ENCODE measurements around the gene WFDC10B. TPM values are rescaled to one million over a fixed set of nuclear protein-coding genes. Genes with fewer than 3 reads are reported as not detected.
"Not testable (repeated sequence)": the region's sequence is repeated elsewhere in the genome, so short reads cannot be mapped to it uniquely, and the experiment has no call there.

The WFDC10B gene
- total RNA-seq, 1 donor from 2014 or later: not detected

DNA sequence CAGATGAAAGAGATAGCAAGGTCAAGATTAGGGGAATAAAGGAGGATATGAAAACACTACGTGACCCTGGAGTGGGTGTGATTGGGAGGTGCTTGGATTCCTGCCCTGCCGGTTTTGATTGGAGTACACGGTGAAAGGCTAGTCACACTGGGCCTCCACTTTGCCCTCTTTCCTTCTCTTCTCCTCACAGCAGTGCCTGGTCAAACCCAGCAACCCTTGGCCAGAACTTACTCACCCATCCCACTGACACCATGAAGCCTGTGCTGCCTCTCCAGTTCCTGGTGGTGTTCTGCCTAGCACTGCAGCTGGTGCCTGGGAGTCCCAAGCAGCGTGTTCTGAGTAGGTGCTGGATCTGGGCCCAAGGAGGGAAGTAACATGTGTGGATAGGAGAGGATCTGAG, 2.9 kb downstream of the WFDC10B start, which contains the start of gene WFDC13:
WFDC13 (plus strand) TSS at position 166 of the 400 bp plus-strand sequence; CDS start at position 252, 86 bp downstream.
- intact Hi-C loops (cut with micrococcal nuclease): no loop called here
- H3K4me1 ChIP-seq: no peaks in the 10 kb centered on the region
- H3K27me3 ChIP-seq (ENCODE audit: low read depth): peaks cover 16% of the 10 kb centered on the region
- TF ChIP-seq, protein P1, sequence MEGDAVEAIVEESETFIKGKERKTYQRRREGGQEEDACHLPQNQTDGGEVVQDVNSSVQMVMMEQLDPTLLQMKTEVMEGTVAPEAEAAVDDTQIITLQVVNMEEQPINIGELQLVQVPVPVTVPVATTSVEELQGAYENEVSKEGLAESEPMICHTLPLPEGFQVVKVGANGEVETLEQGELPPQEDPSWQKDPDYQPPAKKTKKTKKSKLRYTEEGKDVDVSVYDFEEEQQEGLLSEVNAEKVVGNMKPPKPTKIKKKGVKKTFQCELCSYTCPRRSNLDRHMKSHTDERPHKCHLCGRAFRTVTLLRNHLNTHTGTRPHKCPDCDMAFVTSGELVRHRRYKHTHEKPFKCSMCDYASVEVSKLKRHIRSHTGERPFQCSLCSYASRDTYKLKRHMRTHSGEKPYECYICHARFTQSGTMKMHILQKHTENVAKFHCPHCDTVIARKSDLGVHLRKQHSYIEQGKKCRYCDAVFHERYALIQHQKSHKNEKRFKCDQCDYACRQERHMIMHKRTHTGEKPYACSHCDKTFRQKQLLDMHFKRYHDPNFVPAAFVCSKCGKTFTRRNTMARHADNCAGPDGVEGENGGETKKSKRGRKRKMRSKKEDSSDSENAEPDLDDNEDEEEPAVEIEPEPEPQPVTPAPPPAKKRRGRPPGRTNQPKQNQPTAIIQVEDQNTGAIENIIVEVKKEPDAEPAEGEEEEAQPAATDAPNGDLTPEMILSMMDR (IDR thresholded peaks at IDR 0.05; ENCODE audit: borderline replicate concordance): no peak
- no peaks in the 10 kb centered on the region for H3K9me3 ChIP-seq (replicated peaks)
- H3K4me3 ChIP-seq: no peak within 1 kb of the TSS
- no peak for DNase-seq
- H3K36me3 ChIP-seq: no peaks in the 10 kb centered on the region
- no peak within 1 kb of the TSS for H3K27ac ChIP-seq (replicated peaks)

GRCh38 chr20:45701104-45701503, 3.7 kb downstream of the WFDC10B start:
- intact Hi-C loops (cut with micrococcal nuclease): no loop called here

GRCh38 chr20:45695496-45695895, 9.3 kb downstream of the WFDC10B start:
- Histone ChIP-seq H3K36me3 (no peaks in the 10 kb centered on the region), H3K27ac (replicated peaks) (no peak overlapping the region), H3K27me3 (ENCODE audit: low read depth) (peaks cover 21% of the 10 kb centered on the region), H3K4me1 (no peaks in the 10 kb centered on the region), H3K4me3 (no peak overlapping the region), H3K9me3 (replicated peaks) (no peaks in the 10 kb centered on the region)
- DNase-seq: no peak
- TF ChIP-seq, protein P1 (IDR thresholded peaks at IDR 0.05; ENCODE audit: borderline replicate concordance): no peak
- intact Hi-C loops (cut with micrococcal nuclease): no loop called here

More at GRCh38 chr20:45701104-45701503, 3.7 kb downstream of the WFDC10B start:
- Histone ChIP-seq H3K27ac (replicated peaks) (no peak overlapping the region), H3K9me3 (replicated peaks) (no peaks in the 10 kb centered on the region), H3K36me3 (no peaks in the 10 kb centered on the region), H3K4me1 (no peaks in the 10 kb centered on the region), H3K4me3 (no peak overlapping the region), H3K27me3 (ENCODE audit: low read depth) (peaks cover 8% of the 10 kb centered on the region)
- DNase-seq: no peak
- TF ChIP-seq, protein P1 (IDR thresholded peaks at IDR 0.05; ENCODE audit: borderline replicate concordance): no peak

- H3K4me1 ChIP-seq; H3K9me3 ChIP-seq (replicated peaks); H3K36me3 ChIP-seq; H3K4me3 ChIP-seq; intact Hi-C loops (cut with micrococcal nuclease); H3K27ac ChIP-seq (replicated peaks); DNase-seq: not testable (repeated sequence)
- peaks cover 21% of the 10 kb centered on the region for H3K27me3 ChIP-seq (ENCODE audit: low read depth)
These were observed 11.5 kb downstream of the WFDC10B start for GRCh38 chr20:45693346-45693745.

- Histone ChIP-seq H3K4me1 (no peaks in the 10 kb centered on the region), H3K9me3 (replicated peaks) (peaks cover 11% of the 10 kb centered on the region), H3K27me3 (ENCODE audit: low read depth) (peaks cover 39% of the 10 kb centered on the region), H3K36me3 (no peaks in the 10 kb centered on the region), H3K4me3 (no peak overlapping the region), H3K27ac (replicated peaks) (no peak overlapping the region)
- DNase-seq: no peak
- TF ChIP-seq, protein P1 (IDR thresholded peaks at IDR 0.05; ENCODE audit: borderline replicate concordance): no peak
- intact Hi-C loops (cut with micrococcal nuclease): no loop called here
These were observed 18.9 kb downstream of the WFDC10B start for GRCh38 chr20:45685896-45686295.

DNA sequence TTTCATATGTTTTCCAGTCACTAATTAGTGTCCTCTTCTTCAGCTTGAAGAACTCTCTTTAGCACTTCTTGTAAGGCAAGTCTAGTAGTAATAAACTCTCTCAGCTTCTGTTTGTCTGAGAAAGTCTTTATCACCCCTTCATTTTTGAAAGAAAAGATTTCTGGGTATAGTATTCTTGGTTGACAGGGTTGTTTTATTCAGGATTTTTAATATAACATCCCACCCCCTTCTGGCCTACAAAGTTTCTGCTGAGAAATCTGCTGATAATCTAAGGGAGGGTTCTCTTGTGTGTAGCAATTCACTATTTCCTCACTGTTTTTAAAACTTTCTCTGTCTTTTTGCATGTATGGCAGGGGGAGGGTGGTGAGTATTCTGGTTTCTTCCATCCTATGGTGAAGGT, 25.2 kb downstream of the WFDC10B start:
- H3K36me3 ChIP-seq: no peaks in the 10 kb centered on the region
- H3K9me3 ChIP-seq (replicated peaks): peaks cover 59% of the 10 kb centered on the region
- H3K4me1 ChIP-seq: no peaks in the 10 kb centered on the region
- TF ChIP-seq, protein P1 (IDR thresholded peaks at IDR 0.05; ENCODE audit: borderline replicate concordance): no peak
- peaks cover 29% of the 10 kb centered on the region for H3K27me3 ChIP-seq (ENCODE audit: low read depth)
- intact Hi-C loops (cut with micrococcal nuclease): no loop called here
- DNase-seq: no peak
- no peak overlapping the region for H3K4me3 ChIP-seq
- no peak overlapping the region for H3K27ac ChIP-seq (replicated peaks)

Data from left ventricle myocardium inferior (tissue), 1 donor.